GM21723 (cell line): Measurements from ENCODE around the gene AMPD1.

Experiments used
- ATAC-seq: cut with Tn5 transposase; IDR thresholded peaks from one replicate; pipeline ENCODE4 v1.9.1; 2021; ENCODE audit warnings: mild to moderate bottlenecking, moderate library complexity; ENCODE audit not compliant: unreplicated experiment

AMPD1 gene

GRCh38 chr1:114700036-114700600 is 4.8 kb upstream of the AMPD1 start:
- ATAC-seq, result no peak

- ATAC-seq, result no peak
Measured at GRCh38 chr1:114696810-114697209, 1.5 kb upstream of the AMPD1 start.

GRCh38 chr1:114694540-114695310 is 621 bp downstream of the AMPD1 start:
- no peak for ATAC-seq

- ATAC-seq, result no peak
Measured at GRCh38 chr1:114692947-114693346, 2.4 kb downstream of the AMPD1 start.

- ATAC-seq, result no peak
Measured at GRCh38 chr1:114691061-114691460, 4.3 kb downstream of the AMPD1 start.

- ATAC-seq, result no peak
Measured at GRCh38 chr1:114690148-114690547, 5.2 kb downstream of the AMPD1 start.

GRCh38 chr1:114688526-114688925 is 6.8 kb downstream of the AMPD1 start:
- ATAC-seq, result no peak

GRCh38 chr1:114685851-114686250 is 9.5 kb downstream of the AMPD1 start:
- no peak for ATAC-seq

- ATAC-seq, result no peak
Measured at GRCh38 chr1:114677691-114678090, 17.7 kb downstream of the AMPD1 start.

GRCh38 chr1:114676115-114676514 is 19.2 kb downstream of the AMPD1 start:
- no peak for ATAC-seq

- ATAC-seq, result no peak
Measured at GRCh38 chr1:114671939-114672275, 23.4 kb downstream of the AMPD1 start.

- no peak for ATAC-seq
Measured at GRCh38 chr1:114671011-114671938, 24.1 kb downstream of the AMPD1 start.

GRCh38 chr1:114670083-114671010 is 25.0 kb downstream of the AMPD1 start:
- ATAC-seq, result peak; percentile 99

- ATAC-seq, result peak; percentile 67
Measured at GRCh38 chr1:114669562-114670082, 25.7 kb downstream of the AMPD1 start, which contains the start of gene DENND2C. TSS of gene DENND2C (minus strand) at chr1:114670049. CDS start at chr1:114625984, 44,065 bp downstream.

- ATAC-seq, result no peak
Measured at GRCh38 chr1:114668784-114669561, 26.4 kb downstream of the AMPD1 start.

GRCh38 chr1:114668373-114668772 is 27.0 kb downstream of the AMPD1 start:
- no peak for ATAC-seq

- no peak for ATAC-seq
Measured at GRCh38 chr1:114666954-114667353, 28.4 kb downstream of the AMPD1 start.

- ATAC-seq, result no peak
Measured at GRCh38 chr1:114660238-114660637, 35.1 kb downstream of the AMPD1 start.

- ATAC-seq, result no peak
Measured at GRCh38 chr1:114651893-114652292, 43.5 kb downstream of the AMPD1 start.
